Measurements from ENCODE around the gene LCP2. TPM values are rescaled to one million over a fixed set of nuclear protein-coding genes. Genes with fewer than 3 reads are reported as not detected.

The LCP2 gene
- total RNA-seq, 4 donors from 2014 or later = 4.6 to 6.5 (median 5.7) TPM

GRCh38 chr5:170220191-170220590, 77.4 kb downstream of the LCP2 start:
- DNase-seq (ENCODE audit: low spot score in 2 of 2) = no peak
- 93% methylated on average over 2 of the region's 2 CpGs for WGBS, 2 donors
- no peak overlapping the region for H3K4me3 ChIP-seq (ENCODE audit: low read depth, poor library complexity, severe bottlenecking)
- no peak for TF ChIP-seq CTCF (IDR thresholded peaks at IDR 0.05)
- TF ChIP-seq POLR2A (IDR thresholded peaks at IDR 0.05) = no peak
- intact Hi-C loops (cut with DNase I; ENCODE audit: low total_unique reads) = no loop called here

GRCh38 chr5:170219615-170220014, 78.0 kb downstream of the LCP2 start:
- no peak for TF ChIP-seq POLR2A (IDR thresholded peaks at IDR 0.05)
- no peak overlapping the region for H3K4me3 ChIP-seq (ENCODE audit: low read depth, poor library complexity, severe bottlenecking)
- intact Hi-C loops (cut with DNase I; ENCODE audit: low total_unique reads) = no loop called here
- DNase-seq (ENCODE audit: low spot score in 2 of 2) = no peak
- 58 to 71% methylated on average over 2 of the region's 2 CpGs for WGBS, 2 donors

- TF ChIP-seq POLR2A (IDR thresholded peaks at IDR 0.05) (no peak), CTCF (IDR thresholded peaks at IDR 0.05) (no peak)
- intact Hi-C loops (cut with DNase I; ENCODE audit: low total_unique reads) = no loop called here
- 58 to 65% methylated on average over 1 of the region's 1 CpG for WGBS, 2 donors
- no peak overlapping the region for H3K4me3 ChIP-seq (ENCODE audit: low read depth, poor library complexity, severe bottlenecking)
- DNase-seq (ENCODE audit: low spot score in 2 of 2) = no peak
Observed at GRCh38 chr5:170218726-170219125, 78.9 kb downstream of the LCP2 start.

- WGBS, 2 donors = 68 to 74% methylated on average over 5 of the region's 5 CpGs
- no peak overlapping the region for H3K4me3 ChIP-seq (ENCODE audit: low read depth, poor library complexity, severe bottlenecking)
- no peak for DNase-seq (ENCODE audit: low spot score in 2 of 2)
- TF ChIP-seq POLR2A (IDR thresholded peaks at IDR 0.05) (no peak), CTCF (IDR thresholded peaks at IDR 0.05) (no peak)
- intact Hi-C loops (cut with DNase I; ENCODE audit: low total_unique reads) = no loop called here
Observed at GRCh38 chr5:170217831-170218230, 79.7 kb downstream of the LCP2 start.

GRCh38 chr5:170216257-170216864, 81.2 kb downstream of the LCP2 start:
- TF ChIP-seq CTCF (IDR thresholded peaks at IDR 0.05) (peak in 1 of 3 donors; percentile 14), POLR2A (IDR thresholded peaks at IDR 0.05) (no peak)
- intact Hi-C loops (cut with DNase I; ENCODE audit: low total_unique reads) = no loop called here
- no peak for DNase-seq (ENCODE audit: low spot score in 2 of 2)
- no peak overlapping the region for H3K4me3 ChIP-seq (ENCODE audit: low read depth, poor library complexity, severe bottlenecking)

GRCh38 chr5:170211575-170212334, 85.8 kb downstream of the LCP2 start:
- H3K4me3 ChIP-seq (ENCODE audit: low read depth, poor library complexity, severe bottlenecking) = no peak overlapping the region
- no peak for DNase-seq (ENCODE audit: low spot score in 2 of 2)
- TF ChIP-seq CTCF (IDR thresholded peaks at IDR 0.05) = no peak
- TF ChIP-seq POLR2A (IDR thresholded peaks at IDR 0.05) = no peak
- intact Hi-C loops (cut with DNase I; ENCODE audit: low total_unique reads) = no loop called here
- WGBS, 2 donors = 50 to 70% methylated on average over 1 of the region's 1 CpG

Measured in lower leg skin (tissue), 4 donors.